BLaER1 (cell line): ENCODE results near the gene CDH2.

Source experiments
- H3K27ac ChIP-seq: shearing (Covaris generic); formaldehyde crosslinking; 2 replicates; pipeline ENCODE4 v1.8.1; 2022
- H3K27me3 ChIP-seq: shearing (Covaris generic); formaldehyde crosslinking; 2 replicates; pipeline ENCODE4 v1.8.1; 2022
- H3K36me3 ChIP-seq: shearing (Covaris generic); formaldehyde crosslinking; 2 replicates; pipeline ENCODE4 v1.8.1; 2022
- H3K4me1 ChIP-seq: shearing (Covaris generic); formaldehyde crosslinking; 2 replicates; pipeline ENCODE4 v1.8.1; 2022
- H3K4me2 ChIP-seq: shearing (Covaris generic); formaldehyde crosslinking; 2 replicates; pipeline ENCODE4 v1.8.1; 2022
- H3K4me3 ChIP-seq: shearing (Covaris generic); formaldehyde crosslinking; 2 replicates; pipeline ENCODE4 v1.8.1; 2022
- H3K9ac ChIP-seq: shearing (Covaris generic); formaldehyde crosslinking; 2 replicates; pipeline ENCODE4 v1.8.1; 2022
- H3K9me3 ChIP-seq: shearing (Covaris generic); formaldehyde crosslinking; 2 replicates; pipeline ENCODE4 v1.8.1; 2022
- H4K20me1 ChIP-seq: shearing (Covaris generic); formaldehyde crosslinking; 2 replicates; pipeline ENCODE4 v1.8.1; 2022
- Cebpa-rat ChIP-seq: shearing (Covaris generic); IDR thresholded peaks from 2 replicates; pipeline ENCODE4 v1.8.1; 2022

CDH2 gene

DNA sequence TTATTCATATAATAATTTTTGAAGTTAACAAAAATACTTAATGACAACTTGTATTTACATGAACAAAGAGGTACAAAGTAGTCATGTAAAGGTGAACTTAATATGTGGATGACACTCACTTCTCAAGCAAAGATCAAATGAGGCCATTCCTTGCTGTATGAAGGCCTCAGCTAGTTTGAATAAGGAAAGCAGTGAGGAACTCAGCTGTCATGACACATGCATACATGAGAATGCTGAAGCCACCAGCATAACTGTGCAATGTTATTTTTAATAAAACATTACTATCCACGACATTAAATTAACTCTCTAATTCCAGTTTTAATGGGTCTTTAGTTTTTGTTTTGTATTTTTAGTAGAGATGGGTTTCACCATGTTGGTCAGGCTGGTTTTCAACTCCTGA, 102.9 kb downstream of the CDH2 start:
- H3K4me2 ChIP-seq, result no peak overlapping the region
- no peaks in the 10 kb centered on the region for H3K36me3 ChIP-seq
- TF ChIP-seq Cebpa-rat, result no peak
- H3K27ac ChIP-seq, result no peak overlapping the region
- H3K9ac ChIP-seq, result no peak overlapping the region
- no peak overlapping the region for H3K4me3 ChIP-seq
- H4K20me1 ChIP-seq, result no peaks in the 10 kb centered on the region
- H3K4me1 ChIP-seq, result peaks cover 6% of the 10 kb centered on the region
- no peaks in the 10 kb centered on the region for H3K9me3 ChIP-seq
- H3K27me3 ChIP-seq, result no peaks in the 10 kb centered on the region

DNA sequence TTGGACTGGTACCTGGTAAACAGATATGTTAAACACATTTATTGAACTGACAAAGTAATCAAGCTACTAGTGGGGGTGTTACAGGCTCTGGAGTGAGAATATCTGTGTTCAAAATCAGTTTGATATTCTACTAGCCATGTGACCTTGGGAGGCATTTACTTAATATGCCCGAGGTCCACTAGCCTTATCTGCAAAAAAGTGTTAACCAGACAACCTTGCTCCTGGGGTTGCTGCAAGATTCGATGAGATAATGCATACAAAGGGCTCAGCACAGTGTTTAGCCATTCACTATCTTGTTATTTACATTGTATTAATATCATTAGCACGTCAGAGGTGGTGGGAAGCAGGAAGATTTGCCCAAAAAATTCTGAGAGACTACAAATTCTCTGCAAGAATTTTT, 103.3 kb downstream of the CDH2 start:
- no peak overlapping the region for H3K4me3 ChIP-seq
- no peaks in the 10 kb centered on the region for H3K36me3 ChIP-seq
- TF ChIP-seq Cebpa-rat, result no peak
- H3K9me3 ChIP-seq, result no peaks in the 10 kb centered on the region
- no peaks in the 10 kb centered on the region for H4K20me1 ChIP-seq
- H3K27me3 ChIP-seq, result no peaks in the 10 kb centered on the region
- peaks cover 6% of the 10 kb centered on the region for H3K4me1 ChIP-seq
- H3K27ac ChIP-seq, result no peak overlapping the region
- H3K9ac ChIP-seq, result no peak overlapping the region
- no peak overlapping the region for H3K4me2 ChIP-seq

DNA sequence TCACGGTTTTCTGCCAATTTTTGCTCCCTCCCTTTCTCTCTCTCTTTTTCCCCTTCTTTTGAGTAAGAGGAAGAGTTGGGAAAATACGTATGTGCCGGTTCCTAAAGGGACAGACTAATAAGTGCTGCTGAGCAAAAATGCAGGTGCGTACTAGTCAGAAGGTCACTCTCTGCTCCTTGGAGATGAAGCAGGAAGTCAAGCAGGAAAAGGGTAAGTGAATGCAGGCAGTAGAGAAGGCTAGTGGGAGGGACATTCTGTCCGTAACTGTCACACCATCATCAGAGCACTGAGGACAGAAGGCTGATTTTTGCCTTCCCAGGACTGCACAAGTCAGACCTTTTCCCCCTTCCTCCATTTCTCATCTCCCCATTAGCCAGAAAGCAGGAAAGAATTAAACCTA, 105.7 kb downstream of the CDH2 start:
- H3K36me3 ChIP-seq, result no peaks in the 10 kb centered on the region
- no peak overlapping the region for H3K4me3 ChIP-seq
- no peak overlapping the region for H3K9ac ChIP-seq
- peaks cover 6% of the 10 kb centered on the region for H3K4me1 ChIP-seq
- 0 out of 2 replicates have a peak overlapping the region, but pooled peaks have one; percentile 4 for H3K4me2 ChIP-seq
- no peaks in the 10 kb centered on the region for H3K27me3 ChIP-seq
- no peaks in the 10 kb centered on the region for H3K9me3 ChIP-seq
- no peak for TF ChIP-seq Cebpa-rat
- H3K27ac ChIP-seq, result no peak overlapping the region
- no peaks in the 10 kb centered on the region for H4K20me1 ChIP-seq

DNA sequence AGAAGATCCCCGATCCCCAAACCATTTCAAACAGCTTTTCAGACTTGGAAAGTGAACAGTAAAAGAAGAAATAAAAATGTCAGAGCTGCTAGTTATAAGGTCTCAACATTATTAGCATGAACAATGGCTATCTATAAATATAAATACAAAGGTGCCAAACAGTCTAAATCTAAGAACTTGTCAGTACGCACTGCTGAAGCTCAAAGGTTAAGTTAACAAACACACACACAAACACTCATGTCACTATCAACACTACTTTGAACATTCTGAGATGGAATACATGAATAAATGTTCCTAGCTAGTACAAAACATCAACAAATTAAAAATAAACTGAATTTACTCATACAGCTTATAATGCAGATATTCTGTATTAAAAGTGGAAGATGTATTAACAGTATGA, 108.7 kb downstream of the CDH2 start:
- no peaks in the 10 kb centered on the region for H3K36me3 ChIP-seq
- no peaks in the 10 kb centered on the region for H4K20me1 ChIP-seq
- H3K27ac ChIP-seq, result no peak overlapping the region
- H3K9ac ChIP-seq, result no peak overlapping the region
- H3K9me3 ChIP-seq, result no peaks in the 10 kb centered on the region
- no peak for TF ChIP-seq Cebpa-rat
- no peak overlapping the region for H3K4me2 ChIP-seq
- H3K4me3 ChIP-seq, result no peak overlapping the region
- peaks cover 6% of the 10 kb centered on the region for H3K4me1 ChIP-seq
- H3K27me3 ChIP-seq, result no peaks in the 10 kb centered on the region

DNA sequence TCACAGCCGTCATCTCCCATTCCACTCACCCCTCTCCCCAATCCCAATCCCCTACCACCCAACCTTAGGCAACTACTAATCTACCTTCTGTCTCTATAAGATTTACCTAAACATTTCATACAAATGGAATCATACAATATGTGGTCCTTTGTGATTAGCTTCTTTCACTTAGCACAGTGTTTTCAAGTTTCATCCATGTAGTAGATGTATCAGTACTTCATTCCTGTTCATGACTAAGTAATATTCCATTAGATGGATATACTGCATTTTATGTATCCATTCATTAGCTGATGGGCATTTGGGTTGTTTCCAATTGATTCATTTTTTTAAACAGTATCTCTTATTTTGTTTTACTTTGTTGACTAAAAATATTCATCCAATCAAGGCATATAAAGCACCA, 109.6 kb downstream of the CDH2 start:
- no peak overlapping the region for H3K27ac ChIP-seq
- no peaks in the 10 kb centered on the region for H4K20me1 ChIP-seq
- H3K36me3 ChIP-seq, result no peaks in the 10 kb centered on the region

DNA sequence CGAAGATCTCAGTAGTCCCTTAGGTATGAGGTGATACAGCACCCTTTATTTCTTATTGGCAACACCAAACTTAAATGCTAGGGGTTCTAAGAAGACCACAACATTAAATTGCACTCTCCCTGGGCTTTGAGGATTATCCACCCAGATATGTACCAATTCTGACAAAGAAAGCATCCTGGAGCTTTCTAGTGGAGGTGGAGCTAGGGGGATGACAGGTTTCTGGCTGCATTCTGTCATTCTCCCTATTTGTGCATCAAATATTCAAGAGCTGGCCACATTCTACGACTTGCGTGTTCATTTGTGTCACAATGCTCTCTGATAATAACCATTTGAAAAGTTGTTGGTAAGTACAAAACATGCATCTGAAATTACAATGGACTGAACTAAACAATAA, 111.1 kb downstream of the CDH2 start:
- H4K20me1 ChIP-seq, result no peaks in the 10 kb centered on the region
- no peak overlapping the region for H3K9ac ChIP-seq
- H3K4me2 ChIP-seq, result no peak overlapping the region
- H3K4me3 ChIP-seq, result no peak overlapping the region
- TF ChIP-seq Cebpa-rat, result no peak
- no peak overlapping the region for H3K27ac ChIP-seq
- H3K4me1 ChIP-seq, result no peaks in the 10 kb centered on the region
- no peaks in the 10 kb centered on the region for H3K27me3 ChIP-seq
- H3K36me3 ChIP-seq, result no peaks in the 10 kb centered on the region
- H3K9me3 ChIP-seq, result no peaks in the 10 kb centered on the region

More for the DNA sequence above, 109.6 kb downstream of the CDH2 start:
- Histone ChIP-seq H3K4me3 (no peak overlapping the region), H3K4me2 (no peak overlapping the region), H3K9ac (no peak overlapping the region), H3K9me3 (no peaks in the 10 kb centered on the region), H3K27me3 (no peaks in the 10 kb centered on the region), H3K4me1 (peaks cover 6% of the 10 kb centered on the region)
- TF ChIP-seq Cebpa-rat, result no peak

DNA sequence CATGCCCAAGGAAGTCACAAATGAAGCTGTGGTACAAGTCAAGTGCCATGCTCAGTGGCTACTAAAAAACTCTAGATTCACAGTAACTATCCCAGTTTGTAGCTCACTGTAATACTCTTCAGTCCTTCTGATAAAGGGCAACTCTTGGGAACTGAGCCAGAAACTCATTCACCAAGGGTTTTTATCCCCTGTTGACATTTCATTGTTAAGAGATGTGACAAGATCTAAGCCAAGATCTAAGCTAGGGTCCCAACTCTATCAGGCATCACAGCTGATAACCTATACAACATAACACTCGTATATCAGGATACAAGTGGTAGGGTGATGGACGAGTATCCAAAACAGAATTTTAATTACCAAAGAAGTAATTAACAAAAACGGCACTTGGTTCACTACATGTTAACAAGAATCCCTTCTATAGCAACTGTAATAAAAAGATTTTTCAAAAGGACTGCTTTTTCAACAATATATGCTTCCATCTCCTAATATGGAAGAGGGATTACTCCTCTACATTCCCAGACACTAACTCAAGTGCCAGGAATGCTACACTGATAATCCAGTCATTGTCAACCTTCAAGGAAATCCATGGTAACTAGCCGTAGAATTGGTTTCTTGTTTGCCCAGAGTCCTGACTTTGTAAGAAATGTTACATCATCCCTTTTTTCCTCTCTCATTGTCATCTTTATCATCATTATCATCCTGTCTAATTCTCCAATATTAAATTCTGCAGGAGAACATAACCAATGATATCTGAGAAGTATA, 111.7 kb downstream of the CDH2 start:
- Histone ChIP-seq H3K36me3 (no peaks in the 10 kb centered on the region), H3K9me3 (no peaks in the 10 kb centered on the region), H3K4me1 (no peaks in the 10 kb centered on the region), H3K27ac (no peak overlapping the region), H3K4me3 (no peak overlapping the region), H3K27me3 (no peaks in the 10 kb centered on the region), H4K20me1 (no peaks in the 10 kb centered on the region), H3K4me2 (no peak overlapping the region), H3K9ac (no peak overlapping the region)
- TF ChIP-seq Cebpa-rat, result no peak

DNA sequence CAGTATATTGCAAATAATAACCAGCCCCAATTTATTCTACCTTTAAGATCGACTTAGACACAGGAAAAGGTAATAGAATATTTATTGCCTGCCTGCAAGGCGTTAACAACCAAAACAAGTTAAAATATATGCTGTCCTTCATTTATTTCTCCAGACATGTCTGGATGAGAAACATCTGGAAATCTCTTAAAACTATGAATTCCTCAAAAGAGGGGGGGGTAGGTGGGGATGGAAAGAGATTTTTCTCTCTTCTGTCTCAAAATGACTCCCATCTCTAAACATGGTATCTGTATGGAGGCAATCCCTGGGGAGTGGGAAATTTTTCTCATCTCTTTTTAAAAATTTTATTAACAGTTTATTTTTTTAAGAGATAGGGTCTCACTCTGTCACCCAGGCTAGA, 113.0 kb downstream of the CDH2 start:
- no peak for TF ChIP-seq Cebpa-rat
- H4K20me1 ChIP-seq, result no peaks in the 10 kb centered on the region
- no peak overlapping the region for H3K9ac ChIP-seq
- no peaks in the 10 kb centered on the region for H3K9me3 ChIP-seq
- no peak overlapping the region for H3K4me3 ChIP-seq
- H3K36me3 ChIP-seq, result no peaks in the 10 kb centered on the region
- H3K27me3 ChIP-seq, result no peaks in the 10 kb centered on the region
- no peak overlapping the region for H3K4me2 ChIP-seq
- H3K27ac ChIP-seq, result no peak overlapping the region
- no peaks in the 10 kb centered on the region for H3K4me1 ChIP-seq

DNA sequence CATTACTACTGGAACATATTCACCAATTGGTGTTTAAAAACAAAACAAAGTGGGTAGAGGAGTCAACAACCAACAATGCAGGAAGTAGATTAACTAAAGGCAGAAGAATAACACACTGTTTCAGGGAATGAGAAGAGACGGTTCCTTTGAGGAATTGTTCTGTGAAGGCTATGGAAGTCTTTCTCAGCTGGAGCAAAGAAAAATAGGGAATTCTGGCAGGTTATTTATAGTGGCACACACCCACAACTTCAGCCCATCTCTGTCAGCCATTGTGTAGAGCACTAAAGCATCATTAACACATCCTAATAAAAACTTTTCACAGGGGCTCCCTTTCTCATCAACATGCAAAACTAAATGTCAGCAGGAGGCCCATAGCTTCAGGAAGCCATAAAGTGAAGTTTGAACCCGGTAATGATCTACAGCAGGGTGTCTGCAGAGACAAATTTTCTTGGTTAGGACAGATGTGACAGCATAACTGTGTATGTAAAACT, 113.6 kb downstream of the CDH2 start:
- no peaks in the 10 kb centered on the region for H3K9me3 ChIP-seq
- no peak overlapping the region for H3K4me2 ChIP-seq
- H4K20me1 ChIP-seq, result no peaks in the 10 kb centered on the region
- H3K27ac ChIP-seq, result no peak overlapping the region
- no peak for TF ChIP-seq Cebpa-rat
- no peaks in the 10 kb centered on the region for H3K4me1 ChIP-seq
- H3K36me3 ChIP-seq, result no peaks in the 10 kb centered on the region
- no peak overlapping the region for H3K9ac ChIP-seq
- no peak overlapping the region for H3K4me3 ChIP-seq
- no peaks in the 10 kb centered on the region for H3K27me3 ChIP-seq

DNA sequence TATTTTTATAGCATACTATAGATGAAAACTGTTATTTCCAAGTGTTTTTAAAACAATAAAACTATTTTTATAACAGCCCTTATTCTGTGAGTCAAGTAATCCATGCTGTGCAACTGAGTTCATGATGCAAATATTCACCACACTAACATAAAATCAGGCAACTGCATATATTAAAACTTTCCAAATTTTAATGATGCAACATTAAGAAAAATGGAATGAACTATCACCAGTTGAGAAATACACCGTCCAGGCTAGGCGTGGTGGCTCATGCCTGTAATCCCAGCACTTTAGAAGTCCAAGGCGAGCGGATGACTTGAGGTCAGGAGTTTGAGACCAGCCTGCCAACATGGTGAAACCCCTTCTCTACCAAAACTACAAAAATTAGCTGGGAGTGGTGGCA, 114.5 kb downstream of the CDH2 start:
- H3K4me3 ChIP-seq, result no peak overlapping the region
- H3K36me3 ChIP-seq, result no peaks in the 10 kb centered on the region
- H3K4me2 ChIP-seq, result no peak overlapping the region
- no peaks in the 10 kb centered on the region for H3K9me3 ChIP-seq
- H3K27me3 ChIP-seq, result no peaks in the 10 kb centered on the region
- no peak overlapping the region for H3K9ac ChIP-seq
- no peaks in the 10 kb centered on the region for H4K20me1 ChIP-seq
- TF ChIP-seq Cebpa-rat, result no peak
- H3K27ac ChIP-seq, result no peak overlapping the region
- no peaks in the 10 kb centered on the region for H3K4me1 ChIP-seq

DNA sequence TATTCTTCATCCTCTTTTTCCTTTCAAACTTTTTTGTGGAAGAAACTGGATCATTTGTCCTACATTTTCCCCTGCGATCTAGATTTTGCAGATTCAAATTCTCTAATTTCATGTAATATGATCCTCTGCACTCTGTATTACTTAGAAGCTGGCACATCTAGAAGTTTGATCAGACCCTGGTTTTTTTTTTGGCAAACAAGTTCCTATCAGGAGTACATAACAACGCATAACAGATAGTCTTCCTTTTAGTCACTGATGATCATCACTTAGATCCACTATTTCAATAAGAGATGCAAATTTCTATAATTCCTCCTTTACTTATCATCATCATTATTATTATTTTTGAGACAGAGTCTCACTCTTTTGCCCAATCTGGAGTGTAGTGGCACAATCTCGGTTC, 117.1 kb downstream of the CDH2 start:
- H4K20me1 ChIP-seq, result no peaks in the 10 kb centered on the region
- H3K36me3 ChIP-seq, result no peaks in the 10 kb centered on the region
- no peaks in the 10 kb centered on the region for H3K4me1 ChIP-seq
- no peak for TF ChIP-seq Cebpa-rat
- no peak overlapping the region for H3K27ac ChIP-seq
- H3K4me2 ChIP-seq, result no peak overlapping the region
- H3K27me3 ChIP-seq, result no peaks in the 10 kb centered on the region
- H3K9ac ChIP-seq, result no peak overlapping the region
- H3K4me3 ChIP-seq, result no peak overlapping the region
- H3K9me3 ChIP-seq, result no peaks in the 10 kb centered on the region
